ENCODE measurements around the gene HEBP1.

HEBP1 gene

DNA sequence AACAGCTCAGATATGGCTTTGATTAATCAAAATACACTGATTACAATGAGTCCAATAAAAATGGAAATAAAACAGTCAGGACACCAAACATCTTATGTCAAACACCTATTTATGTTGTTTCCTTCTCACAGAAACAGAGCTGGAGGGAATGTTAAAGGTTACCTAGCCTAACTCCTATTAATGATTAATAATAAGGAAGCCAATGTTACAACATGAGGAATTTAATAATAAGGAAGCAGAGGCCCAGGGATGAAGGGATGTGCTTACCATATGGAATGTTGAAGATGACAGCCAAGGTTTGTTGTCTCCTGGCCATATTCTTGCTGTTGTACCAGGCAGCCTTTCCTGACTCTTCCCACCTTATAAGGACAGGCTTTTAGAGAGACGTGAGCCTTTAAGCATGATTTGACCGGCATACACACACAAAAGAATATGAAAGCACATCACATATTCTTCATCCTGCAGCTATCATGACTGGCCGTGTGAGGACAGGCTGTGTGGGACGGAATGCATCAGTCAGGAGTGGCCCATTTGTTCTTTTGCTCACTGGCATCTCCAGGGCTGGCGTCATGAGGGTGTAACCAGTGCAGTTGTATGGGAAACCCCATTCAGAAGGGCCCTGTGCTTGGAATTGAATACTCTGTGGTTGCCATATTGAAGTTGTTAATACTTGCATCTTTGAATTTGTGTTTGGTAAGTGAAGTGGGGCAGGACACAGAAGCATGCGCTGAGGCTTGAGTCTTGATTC lies 45.0 kb downstream of the HEBP1 start:
- DNase-seq, result no peak

DNA sequence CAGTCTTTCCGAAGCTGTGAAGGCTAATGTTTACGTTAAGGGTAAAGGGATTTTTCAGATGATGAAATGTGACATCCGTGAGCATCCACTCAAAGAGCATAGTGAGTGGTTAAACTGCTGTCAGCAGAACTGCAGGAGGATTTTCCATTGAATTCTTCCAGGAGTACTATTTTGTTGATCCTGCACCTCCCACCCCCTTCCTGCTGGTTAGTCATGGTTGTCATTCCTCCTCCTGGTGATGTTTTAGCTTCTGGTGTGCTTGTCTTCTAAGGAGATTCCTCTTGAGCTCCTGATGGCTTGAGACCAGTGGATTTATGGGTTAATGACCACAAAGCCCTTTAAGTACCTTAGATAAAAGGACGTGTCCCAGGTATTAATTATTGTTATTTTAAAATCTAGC lies 45.7 kb downstream of the HEBP1 start:
- DNase-seq, result no peak

DNA sequence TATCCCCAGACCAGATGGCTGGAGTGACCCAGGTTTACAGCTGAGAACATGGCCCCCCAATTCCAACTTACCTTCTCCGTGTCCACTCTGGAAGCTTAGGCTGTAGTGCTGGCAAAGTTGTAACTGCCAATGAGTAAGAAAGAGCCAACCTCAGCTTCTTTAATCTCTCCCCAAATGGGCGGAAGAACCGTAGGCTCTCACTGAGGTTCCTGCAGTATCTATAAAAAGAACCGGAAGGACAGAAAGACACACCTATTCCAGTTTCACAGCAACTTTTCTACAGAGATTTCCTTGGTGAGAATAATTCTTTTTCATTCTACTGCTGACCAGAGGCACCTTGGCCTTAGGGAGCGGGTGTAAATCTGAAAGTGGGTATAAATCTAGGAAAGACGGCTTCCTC lies 48.0 kb downstream of the HEBP1 start, which contains the start of gene GPRC5D:
Gene GPRC5D (minus strand): TSS at position 135 of the 400 bp plus-strand sequence. CDS start 1,786 bp downstream, outside the sequence.
- no peak for DNase-seq

DNA sequence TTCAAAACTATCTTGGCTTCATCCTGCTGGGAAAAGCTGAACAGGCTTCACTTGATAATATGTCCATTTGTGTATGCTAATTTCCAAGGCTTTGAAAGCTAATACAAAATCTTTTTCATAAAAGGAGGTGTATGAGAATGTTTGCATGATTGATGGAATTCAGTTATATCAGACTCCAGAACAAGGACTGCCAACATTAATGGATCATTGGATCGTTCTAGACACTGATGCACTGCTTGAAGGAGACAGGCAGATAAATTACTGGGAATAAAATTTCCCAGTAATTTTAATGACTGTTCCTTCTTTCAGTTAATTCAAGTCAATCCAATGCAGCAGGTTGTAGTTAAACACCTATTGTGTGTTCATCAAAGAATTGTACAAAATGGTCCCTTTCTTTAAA lies 48.6 kb downstream of the HEBP1 start:
- DNase-seq, result no peak

DNA sequence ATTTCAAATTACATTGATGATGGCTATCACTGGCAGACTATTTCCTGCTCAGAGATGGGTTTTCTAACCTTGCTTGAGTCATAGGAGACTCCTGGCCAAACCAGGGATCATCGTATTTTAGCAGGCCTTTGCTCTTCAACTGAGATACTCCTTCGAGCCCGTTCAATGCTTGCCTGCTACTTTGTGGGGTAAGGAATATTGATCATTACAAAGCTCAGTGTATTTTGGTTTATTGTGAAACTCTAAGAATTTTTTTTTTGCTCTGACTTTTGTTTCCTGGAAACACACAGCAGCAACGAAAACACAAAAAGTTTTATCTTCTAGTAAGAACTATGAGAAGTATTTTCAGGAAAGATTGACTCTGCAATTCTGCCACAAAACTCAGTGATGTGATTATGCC lies 52.2 kb downstream of the HEBP1 start:
- DNase-seq, result no peak

DNA sequence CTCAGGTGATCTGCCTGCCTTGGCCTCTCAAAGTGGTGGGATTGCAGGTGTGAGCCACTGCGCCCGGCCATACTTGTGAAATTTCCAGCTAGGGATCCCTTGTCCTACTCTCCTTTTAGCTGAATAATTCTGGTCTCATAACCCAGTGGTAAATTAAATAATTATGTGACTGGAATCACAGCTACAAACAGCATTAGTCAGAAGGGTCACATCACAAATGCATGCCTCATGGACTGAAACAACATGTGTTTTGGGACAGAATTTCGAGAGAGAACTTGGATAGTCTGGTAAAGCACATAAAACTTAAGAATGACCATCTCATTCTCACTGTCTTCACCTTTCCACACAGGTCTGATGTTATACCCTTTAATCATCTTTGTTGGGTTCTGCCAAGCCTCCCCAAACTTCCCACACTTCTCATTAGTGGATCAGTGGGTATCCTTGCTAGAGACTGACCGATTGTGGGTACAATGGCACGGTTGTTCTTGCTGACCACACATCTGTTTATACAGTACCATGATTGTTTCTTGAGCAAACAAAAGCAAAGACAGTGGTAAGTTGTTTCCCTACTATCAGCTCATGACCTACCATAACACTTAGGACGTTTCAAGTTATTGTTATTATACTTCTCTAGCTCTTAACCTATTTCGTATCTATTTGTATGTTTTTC lies 53.2 kb downstream of the HEBP1 start:
- DNase-seq, result peak in 34 of 58 donors; percentile 8 to 85 (median 38)

DNA sequence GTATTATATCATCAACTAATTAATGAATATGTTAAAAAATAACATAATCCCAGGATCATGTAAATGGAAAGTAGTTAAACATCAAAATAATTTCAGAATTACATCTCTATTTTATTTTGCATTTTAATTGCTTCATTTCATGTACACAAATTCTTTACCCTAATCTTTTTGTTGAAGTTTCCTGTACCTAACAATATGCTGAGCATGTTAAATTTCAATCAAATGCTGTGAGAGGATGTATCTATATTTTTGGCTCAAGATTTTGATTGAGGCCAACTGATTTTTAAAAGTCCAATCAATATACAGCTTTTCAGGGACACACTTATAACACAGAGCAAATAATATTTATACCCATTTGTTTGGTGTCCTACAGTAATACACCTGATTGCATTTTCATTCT lies 54.5 kb downstream of the HEBP1 start:
- no peak for DNase-seq

DNA sequence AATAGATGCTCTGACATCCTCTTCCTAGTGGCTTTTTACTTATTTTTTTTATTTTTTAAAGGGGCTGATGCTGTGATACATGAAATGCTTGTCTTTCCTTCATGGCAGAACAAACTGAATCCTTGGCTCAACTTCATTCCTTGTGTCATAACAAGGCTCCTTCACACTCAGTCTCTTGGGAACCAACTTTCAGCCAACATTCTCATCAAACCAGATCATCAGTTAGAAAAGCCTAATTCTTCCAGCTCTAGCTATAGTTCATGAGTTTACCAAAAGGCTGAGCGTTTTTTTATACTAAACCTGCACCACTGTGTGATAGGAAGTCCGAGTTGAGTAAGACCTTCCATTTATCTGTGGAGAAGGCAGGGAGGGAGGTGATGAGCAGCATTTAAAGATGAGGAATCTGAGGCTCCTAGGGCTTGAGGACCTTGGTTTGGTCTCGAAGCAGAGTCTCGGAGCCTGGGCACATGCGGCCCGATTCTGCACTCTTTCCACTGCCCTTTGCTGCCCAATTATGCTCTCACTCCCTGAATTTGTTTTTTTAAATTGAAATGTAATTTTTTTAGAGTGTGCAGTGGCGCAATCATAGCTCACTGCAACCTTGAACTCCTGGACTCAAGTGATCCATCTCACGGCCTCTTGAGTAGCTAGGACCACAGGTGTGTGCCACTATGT lies 56.3 kb downstream of the HEBP1 start:
- DNase-seq, result no peak

DNA sequence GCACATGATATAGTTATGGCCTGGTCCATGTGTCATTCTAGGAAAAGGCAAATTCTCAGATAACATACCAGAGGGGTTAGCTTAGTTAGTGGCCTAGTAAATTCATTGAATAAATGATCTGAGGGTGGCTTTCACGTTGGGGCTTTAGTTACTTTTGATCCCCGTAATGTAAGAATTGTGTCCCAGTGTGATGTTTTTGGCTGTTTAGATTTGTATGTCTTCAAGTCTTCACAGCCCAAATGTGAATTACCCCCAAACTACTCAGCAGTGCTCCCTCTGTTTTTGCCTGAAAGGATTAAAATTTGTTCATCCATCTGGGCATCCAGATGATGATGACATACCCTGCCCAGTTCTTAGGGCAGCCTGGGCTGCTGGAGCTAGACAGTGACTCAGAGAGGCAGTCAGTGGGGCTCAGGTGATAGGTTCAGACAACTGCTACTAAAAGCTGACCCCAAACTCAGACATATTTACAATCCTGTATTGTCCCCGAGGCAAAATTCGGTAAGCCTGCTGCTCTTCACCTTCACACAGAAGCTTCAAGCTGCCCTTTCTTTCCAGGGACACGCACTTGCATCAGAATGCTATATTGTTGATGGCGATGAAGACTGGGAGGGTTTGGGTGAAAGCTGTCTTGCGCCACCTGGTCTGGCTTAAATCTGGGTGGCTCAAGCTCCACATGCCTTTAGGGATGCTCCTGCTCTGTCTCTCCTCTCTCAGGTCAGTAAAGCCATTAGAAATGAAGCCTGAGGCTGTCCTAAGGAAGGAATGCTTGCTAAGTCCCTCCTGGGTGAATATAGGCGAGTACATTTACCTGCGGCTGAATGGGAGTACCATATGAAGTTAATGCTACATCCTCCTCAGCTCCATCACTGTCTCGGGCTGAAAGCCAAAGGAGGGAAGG lies 58.4 kb downstream of the HEBP1 start:
- no peak for DNase-seq

DNA sequence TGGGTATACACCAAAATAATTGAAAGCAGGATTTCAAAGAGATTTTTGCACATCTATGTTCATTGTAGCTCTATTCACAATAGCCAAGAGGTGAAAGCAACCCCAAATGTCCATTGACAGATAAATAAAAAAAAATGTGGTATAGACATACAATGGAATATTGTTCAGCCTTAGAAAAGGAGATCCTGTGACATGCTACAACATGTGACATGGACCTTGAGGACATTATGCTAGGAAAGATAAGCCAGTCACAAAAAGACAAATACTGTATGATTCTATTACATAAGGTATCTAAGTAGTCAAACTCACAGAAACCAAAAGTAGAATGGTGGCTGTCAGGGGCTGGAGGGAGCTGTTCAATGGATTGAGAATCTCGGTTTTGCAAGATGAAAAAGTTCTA lies 60.2 kb downstream of the HEBP1 start:
- DNase-seq, result no peak

DNA sequence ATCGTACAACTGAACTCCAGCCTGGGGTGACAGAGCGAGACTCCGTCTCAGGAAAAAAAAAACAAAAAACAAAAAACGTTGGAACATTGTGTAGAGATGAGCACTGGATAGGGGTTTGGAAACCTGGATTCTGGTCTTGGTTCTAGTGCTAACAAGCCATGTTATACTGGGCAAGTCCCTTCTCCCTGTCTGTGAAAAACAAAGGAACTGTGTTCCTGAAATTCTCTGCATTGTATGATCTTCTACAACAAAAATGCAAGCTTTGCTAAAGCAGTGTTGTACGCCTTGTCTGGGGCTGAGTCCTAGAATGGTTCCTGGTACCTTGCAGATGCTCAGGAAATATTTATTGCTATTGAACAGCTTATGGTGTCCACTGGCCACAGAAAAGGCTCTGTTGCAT lies 61.5 kb downstream of the HEBP1 start:
- no peak for DNase-seq

DNA sequence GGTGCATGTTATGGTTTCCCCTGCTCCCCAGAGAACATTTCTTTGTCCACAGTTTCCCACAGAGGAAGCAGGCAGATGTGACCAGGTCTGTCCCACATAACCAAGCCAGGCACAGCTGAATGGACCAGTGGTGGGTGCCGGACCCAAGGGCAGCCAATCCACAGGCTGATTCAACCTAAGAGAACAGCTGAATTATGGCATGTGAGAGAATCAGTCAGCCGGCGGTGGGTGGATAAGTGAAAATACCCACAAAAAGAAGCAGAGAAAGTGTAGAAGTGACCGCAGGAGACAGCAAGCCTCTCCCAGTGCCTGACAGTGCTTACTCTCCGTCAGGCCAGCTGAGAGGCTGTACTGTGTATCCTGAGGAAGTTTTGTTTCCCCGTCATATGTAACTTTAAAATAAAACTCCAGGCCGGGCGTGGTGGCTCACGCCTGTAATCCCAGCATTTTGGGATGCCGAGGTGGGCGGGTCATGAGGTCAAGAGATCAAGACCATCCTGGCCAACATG lies 63.0 kb downstream of the HEBP1 start:
- DNase-seq, result no peak

DNA sequence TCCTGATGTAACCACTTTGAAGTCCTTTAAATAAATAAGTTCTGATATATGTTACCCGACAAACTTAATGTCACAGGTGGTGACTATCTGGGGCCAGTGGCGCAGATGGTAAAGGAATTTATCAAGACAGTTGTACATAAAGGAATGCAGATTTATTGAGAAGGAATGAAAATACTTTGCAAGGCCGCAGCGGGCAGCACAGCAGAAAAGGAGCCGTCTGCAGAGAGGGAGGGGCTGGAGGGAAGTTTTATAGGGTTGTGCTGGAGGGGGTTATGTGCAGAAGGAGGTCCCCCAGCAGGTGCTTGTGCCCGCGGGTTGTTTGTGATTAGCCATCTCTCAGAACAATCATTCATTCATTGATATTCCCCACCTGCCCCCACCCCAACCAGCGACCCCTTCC lies 65.5 kb downstream of the HEBP1 start:
- no peak for DNase-seq

DNA sequence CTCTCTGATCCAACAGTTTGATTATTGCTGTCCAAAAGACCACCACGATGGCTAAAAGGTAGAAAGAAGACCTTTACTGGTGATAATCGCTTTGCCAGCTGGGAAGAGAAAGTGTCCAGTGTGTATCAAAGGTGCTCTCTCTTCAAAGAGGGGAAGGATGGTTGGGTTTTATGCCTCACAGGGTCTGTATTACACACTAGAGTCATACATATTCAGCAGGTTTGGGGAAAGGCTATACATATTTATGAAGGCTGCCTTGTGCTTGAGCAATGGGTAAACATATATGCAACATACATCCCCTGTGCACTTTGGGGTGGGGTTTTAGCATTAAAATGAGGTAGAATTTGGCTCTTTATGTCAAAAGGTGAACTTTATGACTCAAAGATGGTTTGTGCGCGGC lies 66.3 kb downstream of the HEBP1 start:
- no peak for DNase-seq

DNA sequence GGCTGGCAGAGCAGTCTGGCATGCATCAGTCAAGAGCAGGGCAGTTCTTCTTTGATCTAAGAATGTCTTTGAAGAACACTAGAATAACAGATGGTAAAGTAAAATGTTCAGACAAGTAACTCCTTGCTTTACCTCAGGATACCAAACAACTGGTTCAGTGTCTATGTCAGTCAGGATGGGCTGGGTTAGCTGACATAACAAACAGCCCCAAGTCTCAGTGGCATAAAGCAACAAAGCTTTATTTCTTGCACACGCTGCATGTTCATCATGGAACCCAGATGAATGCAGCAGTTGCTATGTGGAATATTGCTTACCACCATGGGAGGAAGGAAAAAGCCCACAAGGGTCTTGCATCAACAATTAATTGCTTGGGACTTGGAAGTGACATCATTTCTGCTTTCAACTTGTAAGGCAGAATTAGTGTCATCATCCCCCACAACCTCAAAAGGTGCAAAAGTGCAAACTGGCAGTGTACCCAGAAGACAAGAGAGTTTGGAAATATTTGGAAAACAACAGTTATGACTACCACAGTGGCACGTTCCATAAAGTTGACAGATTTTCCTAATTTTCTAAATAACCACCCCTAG lies 69.3 kb downstream of the HEBP1 start:
- DNase-seq, result no peak

DNA sequence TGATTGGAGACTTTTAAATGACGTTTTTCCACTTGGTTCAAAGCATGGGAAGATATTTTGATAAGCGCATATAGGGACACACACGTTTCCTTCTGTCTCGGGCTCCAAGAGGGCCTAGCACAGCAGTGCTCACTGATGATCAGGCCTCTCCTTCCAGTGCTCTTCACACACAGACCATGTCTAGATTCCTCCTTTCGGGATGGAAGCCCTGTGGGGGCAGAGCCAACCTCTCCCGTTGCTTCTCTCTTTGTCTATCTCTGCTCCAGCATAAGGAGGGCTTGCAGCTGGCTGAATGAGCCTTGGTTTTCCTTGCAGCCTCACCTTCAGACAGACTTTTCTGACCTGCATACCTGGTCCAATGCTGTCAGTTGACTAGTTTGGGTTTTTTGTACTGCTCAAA lies 70.4 kb downstream of the HEBP1 start:
- no peak for DNase-seq

DNA sequence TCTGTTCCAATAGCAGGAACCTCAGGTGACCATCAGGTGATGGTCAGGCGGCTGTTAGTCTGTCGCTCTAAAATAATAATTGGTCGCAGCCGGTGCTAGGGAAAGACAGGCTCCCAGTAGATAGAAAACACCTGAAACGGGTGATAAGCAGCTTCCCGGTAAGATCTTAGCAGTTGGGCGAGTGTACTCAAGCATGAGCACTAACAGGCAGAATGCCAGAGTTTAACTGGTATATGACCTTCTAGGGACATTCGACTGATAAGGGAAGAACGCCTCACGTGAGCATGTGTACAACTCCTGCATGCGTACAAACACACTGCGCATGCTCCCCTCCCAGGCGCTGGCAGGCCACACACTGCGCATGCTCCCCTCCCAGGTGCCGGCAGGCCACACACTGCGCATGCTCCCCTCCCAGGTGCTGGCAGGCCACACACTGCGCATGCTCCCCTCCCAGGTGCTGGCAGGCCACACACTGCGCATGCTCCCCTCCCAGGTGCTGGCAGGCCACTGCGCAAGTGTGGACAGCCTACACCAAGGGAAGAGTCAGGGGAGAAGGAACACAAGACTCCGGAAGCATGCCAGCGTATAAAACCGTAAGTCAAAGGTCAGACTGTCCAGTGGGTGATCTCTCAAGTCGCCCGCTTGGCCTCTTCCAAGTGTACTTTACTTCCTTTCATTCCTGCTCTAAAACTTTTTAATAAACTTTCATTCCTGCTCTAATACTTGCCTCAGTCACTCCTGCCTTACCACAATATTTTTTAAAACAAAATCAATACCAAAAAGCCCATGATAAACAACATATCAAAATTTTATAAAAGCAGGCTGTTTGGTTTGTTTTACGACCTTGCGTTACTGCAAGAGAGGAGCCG lies 72.6 kb downstream of the HEBP1 start:
- peak in 7 of 58 donors; percentile 2 to 38 (median 15) for DNase-seq

DNA sequence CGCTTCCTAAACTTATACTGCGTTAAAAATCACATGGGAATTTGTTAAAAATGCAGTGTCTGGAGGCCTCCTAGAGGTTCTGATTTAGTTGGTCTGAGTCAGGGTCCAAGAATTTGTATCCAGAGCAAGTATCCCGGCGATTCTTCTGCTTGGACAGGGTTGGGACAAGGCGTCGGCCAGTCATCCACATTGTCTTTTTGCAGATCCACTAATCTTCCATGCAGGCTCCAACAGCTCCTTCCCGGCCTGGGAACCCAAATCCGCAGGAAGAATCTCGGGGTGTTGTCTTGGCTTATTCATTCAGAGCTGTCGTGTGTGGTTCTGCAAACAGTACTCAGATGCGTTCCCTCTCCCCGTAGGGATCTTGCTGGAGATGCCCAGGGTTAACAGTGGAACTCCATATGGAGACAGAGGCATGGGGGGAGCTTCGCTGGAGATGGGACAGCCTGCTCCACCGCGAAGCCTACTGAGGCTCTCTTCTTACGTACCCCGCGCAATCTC lies 73.4 kb downstream of the HEBP1 start:
- no peak for DNase-seq

DNA sequence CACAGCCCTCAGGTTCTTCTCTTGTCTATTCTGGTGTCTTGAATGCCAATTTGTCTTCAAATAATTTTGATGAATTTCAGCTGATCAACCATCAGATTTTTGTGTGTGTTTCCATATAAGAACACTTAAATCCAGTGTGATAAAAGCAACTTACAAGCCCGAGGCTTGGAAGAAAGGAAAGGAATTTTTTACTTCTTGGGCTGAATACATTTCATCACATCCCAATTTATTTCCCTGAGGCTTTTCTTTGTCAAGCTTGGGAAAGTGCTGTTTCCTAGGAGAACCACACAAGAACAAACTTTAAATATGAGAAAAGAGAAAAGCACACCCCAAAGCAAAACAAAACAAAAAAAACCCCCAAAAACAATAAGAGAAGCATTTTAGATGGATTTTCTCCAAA lies 74.7 kb downstream of the HEBP1 start:
- no peak for DNase-seq
